ENCODE data around the gene PDIA5.

Gene PDIA5

DNA sequence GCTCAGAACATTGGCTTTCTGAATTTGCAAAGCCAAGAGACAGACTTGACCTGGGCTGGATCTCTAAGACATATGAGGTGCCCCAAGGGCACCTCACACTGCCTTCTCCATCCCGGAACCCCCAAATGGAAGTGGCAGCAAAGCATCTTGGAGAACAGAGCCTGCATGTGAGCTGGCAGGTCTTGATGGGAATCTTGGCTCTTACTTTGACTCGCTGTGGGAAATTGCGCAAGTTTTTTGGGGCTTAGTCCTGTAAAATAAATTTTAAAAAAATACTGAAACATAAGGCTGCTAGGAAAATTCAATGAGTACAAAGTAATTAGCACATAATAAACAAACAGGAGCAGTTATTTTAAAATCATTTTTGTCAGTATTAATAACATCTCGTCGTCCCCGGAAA lies 121.2 kb downstream of the PDIA5 start:
- no peak for DNase-seq

DNA sequence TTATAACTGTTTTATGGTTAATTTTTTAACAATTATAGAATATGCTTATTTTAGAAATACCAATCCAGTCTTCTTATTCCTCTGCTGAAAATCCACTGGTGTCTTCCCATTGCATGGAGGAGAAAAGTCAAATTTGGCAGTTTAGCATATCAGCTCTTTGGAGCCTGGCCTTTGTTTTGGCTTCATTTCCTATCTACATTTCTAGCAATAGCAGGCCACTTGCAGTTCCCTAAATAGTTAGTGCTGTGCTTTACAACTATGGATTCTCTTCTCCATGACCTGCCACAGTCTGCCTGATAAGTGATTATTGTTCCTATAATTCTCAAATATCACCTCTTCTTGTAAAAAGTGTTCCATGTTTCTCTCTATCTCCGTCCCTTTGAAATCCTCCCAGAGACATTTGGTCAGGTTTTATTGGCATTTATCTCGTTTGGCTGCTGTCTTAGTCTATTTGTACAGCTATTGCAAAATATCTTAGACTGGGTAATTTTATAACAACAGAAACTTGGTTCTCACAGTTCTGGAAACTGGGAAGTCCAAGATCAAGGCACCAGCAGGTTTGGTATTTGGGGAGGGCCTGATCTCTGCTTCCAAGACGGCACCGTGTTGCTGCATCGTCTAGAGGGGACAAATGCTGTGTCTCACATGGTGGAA lies 126.8 kb downstream of the PDIA5 start:
- no peak for DNase-seq

DNA sequence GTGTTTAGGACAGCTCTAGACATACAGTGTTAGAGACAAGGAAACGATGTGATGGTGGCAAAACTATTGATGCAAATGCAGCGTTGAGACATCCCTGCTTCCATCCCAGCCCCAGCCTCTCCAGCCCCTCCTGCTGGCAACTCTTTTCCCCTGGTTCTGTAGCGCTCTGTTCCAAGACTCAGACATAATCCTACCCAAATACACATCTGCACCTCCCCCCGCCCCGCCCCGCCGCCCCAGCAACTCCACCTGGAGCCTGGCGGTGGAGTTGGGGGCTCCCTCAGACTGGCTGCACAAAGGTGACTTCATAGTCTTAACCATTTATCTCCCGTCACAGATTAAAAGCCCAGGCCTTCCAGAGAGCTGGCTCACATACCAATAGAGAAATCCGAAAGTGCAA lies 127.7 kb downstream of the PDIA5 start:
- DNase-seq: peak; percentile 12

DNA sequence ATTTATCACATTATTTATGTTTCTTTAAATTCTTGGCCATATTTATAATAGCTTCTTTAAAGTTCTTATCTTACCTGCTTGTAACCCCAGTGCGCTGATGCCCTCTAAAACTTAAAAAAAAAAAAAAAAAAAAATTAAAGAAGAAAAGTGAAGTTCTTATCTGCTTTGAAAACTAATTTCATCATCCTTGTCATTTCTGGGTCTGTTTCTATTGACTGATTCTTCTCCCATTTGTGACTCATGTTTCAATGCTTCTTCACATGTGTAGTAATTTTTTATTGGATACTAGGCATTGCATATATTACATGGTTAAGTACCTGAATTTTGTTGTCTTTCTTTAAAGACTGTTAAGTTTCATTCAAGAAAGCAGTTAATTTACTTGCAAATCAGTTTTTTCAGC lies 131.5 kb downstream of the PDIA5 start:
- DNase-seq: no peak

DNA sequence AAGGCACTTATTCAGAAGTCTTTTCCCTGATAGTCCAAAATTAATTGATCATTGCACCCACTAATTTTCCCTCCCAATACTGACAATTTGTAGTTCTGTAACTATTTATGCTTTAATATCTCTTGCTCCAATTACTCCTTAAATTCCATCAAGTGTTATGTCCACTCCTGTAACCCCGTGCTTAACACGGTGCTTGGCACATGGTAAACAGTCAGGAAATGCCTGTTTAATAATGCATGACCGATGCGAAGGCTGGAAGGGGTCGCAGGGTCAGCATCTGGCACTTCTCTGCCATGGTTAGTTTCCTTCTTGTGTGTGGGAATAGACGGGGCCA lies 134.4 kb downstream of the PDIA5 start:
- DNase-seq: no peak

DNA sequence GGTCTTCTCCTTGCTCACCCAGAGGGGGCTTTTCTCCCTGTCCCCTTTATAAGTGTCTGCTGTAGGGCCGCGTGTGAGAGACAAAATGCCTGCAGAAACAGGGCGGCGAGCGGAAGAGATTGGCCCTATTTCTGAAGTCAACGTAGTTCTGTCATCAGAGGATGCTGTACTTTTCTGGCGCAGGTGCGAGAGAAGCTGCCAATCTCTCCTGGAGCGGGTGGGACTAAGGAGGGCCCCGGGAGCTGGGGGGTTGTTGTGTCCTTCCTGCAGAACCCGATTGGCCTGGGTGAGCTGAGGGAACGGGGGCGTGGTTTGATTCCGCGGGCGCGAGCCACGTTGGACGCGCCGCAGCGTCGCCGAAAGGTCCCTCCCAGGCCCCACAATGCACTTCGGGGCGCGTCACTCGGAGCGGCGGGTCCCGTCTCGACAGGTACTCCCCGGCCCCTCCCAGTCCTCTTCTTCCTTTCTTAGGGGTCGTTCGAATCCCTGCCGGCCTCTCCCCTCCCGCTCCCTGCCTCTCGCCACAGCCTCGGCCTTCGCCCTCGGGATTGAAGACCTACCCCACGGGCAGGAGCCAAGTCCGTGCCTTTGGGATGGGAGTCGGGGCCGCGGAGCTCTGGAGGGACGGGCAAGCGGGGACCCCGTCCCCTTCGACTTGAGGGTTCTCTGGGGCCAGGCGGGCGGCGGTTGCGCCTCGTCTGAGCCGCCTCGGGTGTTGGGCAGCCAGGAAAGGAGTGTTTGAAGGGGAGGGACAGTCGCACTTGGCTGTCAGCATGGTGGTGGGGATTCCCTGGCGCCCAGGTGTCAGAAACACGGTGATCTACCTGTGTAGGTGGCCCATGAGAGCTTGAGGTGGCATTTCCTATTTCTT lies 135.0 kb downstream of the PDIA5 start, which contains the start of gene SEC22A:
Gene SEC22A, plus strand, starts transcription at position 387 of the 871 bp plus-strand sequence. CDS start 7,275 bp downstream, outside the sequence.
- DNase-seq: peak; percentile 96

DNA sequence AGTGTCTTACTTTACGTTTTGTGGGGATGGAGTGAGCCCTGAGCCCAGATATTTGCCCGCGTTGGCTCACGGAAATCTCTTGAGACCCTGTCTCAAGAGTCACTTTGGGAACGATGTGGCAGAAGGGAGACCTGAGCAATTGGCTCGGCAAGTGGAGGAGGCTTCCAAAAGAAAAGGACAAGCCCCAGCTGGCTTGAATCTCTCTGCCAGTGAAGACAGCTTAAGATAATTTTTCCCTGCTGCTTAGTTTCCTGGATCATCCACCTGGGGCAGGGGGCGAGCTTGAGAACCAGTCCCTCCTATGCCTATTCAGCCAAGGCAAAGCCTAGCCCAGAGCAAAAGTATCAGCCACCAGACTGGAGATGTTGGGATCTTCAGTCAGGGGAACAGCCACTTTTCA lies 135.6 kb downstream of the PDIA5 start:
- peak; percentile 38 for DNase-seq
